ENCODE data around the gene CNKSR3.

DNA sequence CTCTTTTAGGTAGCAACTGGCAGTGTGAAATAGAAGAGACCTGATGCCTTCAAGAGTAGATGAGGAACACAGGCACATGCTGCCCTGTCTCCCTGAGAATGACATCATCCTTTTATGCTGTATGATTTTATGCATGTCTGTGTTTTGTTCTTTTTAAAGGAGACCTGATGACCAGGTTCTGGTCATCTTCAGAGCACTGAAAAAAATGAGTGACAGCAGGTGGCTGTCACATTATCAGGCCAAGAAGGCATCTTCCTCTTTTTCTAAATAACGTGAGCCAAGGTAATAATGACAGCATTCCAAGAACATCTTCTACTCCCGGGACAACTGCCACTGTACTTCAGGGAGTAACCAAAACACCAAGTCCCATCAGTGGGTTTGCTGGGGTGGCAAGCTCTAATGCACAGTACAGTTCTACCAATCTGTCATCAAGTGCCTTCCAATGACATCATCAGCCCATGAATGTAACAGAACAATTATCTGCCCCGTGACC lies 28.9 kb downstream of the CNKSR3 start:
- no peak for TF ChIP-seq POLR2AphosphoS5 (IDR thresholded peaks at IDR 0.05; ENCODE audit: low read depth, low read length)
- TF ChIP-seq POLR2A (IDR thresholded peaks at IDR 0.05; ENCODE audit: low read depth, low read length): no peak
